Measurements from ENCODE around the gene ITPK1. TPM values are rescaled to one million over a fixed set of nuclear protein-coding genes. Genes with fewer than 3 reads are reported as not detected.

ITPK1 gene
- polyA plus RNA-seq, 1 of the 3 experiments (the other 2 are of a cell fraction) = 23.2 TPM

DNA sequence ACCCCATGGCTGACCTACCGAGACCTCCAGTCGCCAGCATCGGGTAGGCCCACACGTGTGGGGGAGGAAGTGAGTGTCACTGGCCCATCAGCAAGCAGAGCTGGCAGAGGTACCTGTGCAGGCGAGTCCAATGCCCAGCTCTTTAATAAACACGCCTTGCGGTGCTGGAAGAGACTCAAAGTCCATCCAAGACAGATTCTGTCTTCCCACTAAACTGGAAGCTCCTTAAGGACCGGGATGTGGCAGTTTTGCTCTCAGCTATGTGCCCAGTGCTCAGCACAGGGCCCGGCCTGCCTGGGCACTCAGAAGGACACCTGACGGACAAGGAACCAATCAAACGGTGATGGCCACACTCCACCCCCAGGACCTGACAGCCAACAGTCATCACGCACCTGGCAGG is 65.0 kb downstream of the ITPK1 start:
- no peaks in the 10 kb centered on the region for H4K20me1 ChIP-seq (ENCODE audit: insufficient read depth)
- CTCF ChIA-PET = interaction anchor here (1.5 to 1.6 kb wide), 2 partner anchors 62 to 99 kb away, joined by 3 to 8 read pairs; no protein-coding TSS in a partner anchor
- no peak overlapping the region for H3K9ac ChIP-seq
- peaks cover 4 to 43% of the 10 kb centered on the region in 2 experiments; a peak in 2 of 4 replicates for H3K4me1 ChIP-seq (ENCODE audit: control insufficient read depth in 1 of 2, insufficient read depth in 2 of 2, low read depth in 1 of 2, low read length in 1 of 2)
- H3K4me3 ChIP-seq (ENCODE audit: low read depth in 2 of 2, low read length in 1 of 2) = no peak overlapping the region
- POLR2A ChIA-PET = no interaction called here
- DNase-seq = no peak
- no peak overlapping the region for H2AFZ ChIP-seq (ENCODE audit: low read depth)
- H3K79me2 ChIP-seq (ENCODE audit: insufficient read depth) = no peaks in the 10 kb centered on the region
- H3K27me3 ChIP-seq (ENCODE audit: insufficient read depth) = no peaks in the 10 kb centered on the region
- WGBS (ENCODE audit: low lambda C conversion rate) = 89% methylated on average over 11 of the region's 12 CpGs
- H3K9me2 ChIP-seq = no peaks in the 10 kb centered on the region
- H3K36me3 ChIP-seq (replicated peaks in 1 of 2; ENCODE audit: control insufficient read depth in 1 of 2, insufficient read depth in 2 of 2, low read length in 1 of 2) = no peaks in the 10 kb centered on the region
- no peak overlapping the region; a peak in 1 of 4 replicates for H3K27ac ChIP-seq (ENCODE audit: low read depth in 2 of 2, low read length in 1 of 2)
- H3K9me3 ChIP-seq = no peaks in the 10 kb centered on the region
- no peak overlapping the region for H3K4me2 ChIP-seq
- TF ChIP-seq, protein P1, sequence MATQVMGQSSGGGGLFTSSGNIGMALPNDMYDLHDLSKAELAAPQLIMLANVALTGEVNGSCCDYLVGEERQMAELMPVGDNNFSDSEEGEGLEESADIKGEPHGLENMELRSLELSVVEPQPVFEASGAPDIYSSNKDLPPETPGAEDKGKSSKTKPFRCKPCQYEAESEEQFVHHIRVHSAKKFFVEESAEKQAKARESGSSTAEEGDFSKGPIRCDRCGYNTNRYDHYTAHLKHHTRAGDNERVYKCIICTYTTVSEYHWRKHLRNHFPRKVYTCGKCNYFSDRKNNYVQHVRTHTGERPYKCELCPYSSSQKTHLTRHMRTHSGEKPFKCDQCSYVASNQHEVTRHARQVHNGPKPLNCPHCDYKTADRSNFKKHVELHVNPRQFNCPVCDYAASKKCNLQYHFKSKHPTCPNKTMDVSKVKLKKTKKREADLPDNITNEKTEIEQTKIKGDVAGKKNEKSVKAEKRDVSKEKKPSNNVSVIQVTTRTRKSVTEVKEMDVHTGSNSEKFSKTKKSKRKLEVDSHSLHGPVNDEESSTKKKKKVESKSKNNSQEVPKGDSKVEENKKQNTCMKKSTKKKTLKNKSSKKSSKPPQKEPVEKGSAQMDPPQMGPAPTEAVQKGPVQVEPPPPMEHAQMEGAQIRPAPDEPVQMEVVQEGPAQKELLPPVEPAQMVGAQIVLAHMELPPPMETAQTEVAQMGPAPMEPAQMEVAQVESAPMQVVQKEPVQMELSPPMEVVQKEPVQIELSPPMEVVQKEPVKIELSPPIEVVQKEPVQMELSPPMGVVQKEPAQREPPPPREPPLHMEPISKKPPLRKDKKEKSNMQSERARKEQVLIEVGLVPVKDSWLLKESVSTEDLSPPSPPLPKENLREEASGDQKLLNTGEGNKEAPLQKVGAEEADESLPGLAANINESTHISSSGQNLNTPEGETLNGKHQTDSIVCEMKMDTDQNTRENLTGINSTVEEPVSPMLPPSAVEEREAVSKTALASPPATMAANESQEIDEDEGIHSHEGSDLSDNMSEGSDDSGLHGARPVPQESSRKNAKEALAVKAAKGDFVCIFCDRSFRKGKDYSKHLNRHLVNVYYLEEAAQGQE (IDR thresholded peaks at IDR 0.05; ENCODE audit: low read depth, low read length) = no peak
- TF ChIP-seq SMC3 (IDR thresholded peaks at IDR 0.05; ENCODE audit: low read depth, low read length) (no peak), GABPA (IDR thresholded peaks at IDR 0.05; ENCODE audit: low read depth) (no peak), EZH2phosphoT487 (IDR thresholded peaks at IDR 0.05; ENCODE audit: borderline replicate concordance, low read depth) (no peak), FOXJ3 (CRISPR knock-in tag; IDR thresholded peaks at IDR 0.05) (no peak), MEF2A (IDR thresholded peaks at IDR 0.05; ENCODE audit: borderline replicate concordance, low read depth) (no peak), GATA2 (CRISPR knock-in tag; IDR thresholded peaks at IDR 0.05) (no peak), POLR2AphosphoS5 (IDR thresholded peaks at IDR 0.05; ENCODE audit: low read depth, low read length) (no peak), RXRA (IDR thresholded peaks at IDR 0.05; ENCODE audit: borderline replicate concordance, low read depth) (no peak), NFIC (IDR thresholded peaks at IDR 0.05; ENCODE audit: borderline replicate concordance) (no peak), RFX5 (IDR thresholded peaks at IDR 0.05; ENCODE audit: low read length) (no peak)
- TF ChIP-seq, protein P2, sequence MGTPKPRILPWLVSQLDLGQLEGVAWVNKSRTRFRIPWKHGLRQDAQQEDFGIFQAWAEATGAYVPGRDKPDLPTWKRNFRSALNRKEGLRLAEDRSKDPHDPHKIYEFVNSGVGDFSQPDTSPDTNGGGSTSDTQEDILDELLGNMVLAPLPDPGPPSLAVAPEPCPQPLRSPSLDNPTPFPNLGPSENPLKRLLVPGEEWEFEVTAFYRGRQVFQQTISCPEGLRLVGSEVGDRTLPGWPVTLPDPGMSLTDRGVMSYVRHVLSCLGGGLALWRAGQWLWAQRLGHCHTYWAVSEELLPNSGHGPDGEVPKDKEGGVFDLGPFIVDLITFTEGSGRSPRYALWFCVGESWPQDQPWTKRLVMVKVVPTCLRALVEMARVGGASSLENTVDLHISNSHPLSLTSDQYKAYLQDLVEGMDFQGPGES (IDR thresholded peaks at IDR 0.05; ENCODE audit: low read depth, low read length) = no peak
- no peaks in the 10 kb centered on the region for H3F3A ChIP-seq (replicated peaks; ENCODE audit: insufficient read depth)

- no peaks in the 10 kb centered on the region for H3F3A ChIP-seq (replicated peaks; ENCODE audit: insufficient read depth)
- DNase-seq = no peak
- no peaks in the 10 kb centered on the region for H3K36me3 ChIP-seq (replicated peaks in 1 of 2; ENCODE audit: control insufficient read depth in 1 of 2, insufficient read depth in 2 of 2, low read length in 1 of 2)
- no peaks in the 10 kb centered on the region for H3K9me3 ChIP-seq
- CTCF ChIA-PET = interaction anchor here (0.6 to 1.6 kb wide), 3 partner anchors 11 to 98 kb away, joined by 3 to 8 read pairs (median 3); no protein-coding TSS in a partner anchor
- peaks cover 4 to 51% of the 10 kb centered on the region in 2 experiments; a peak in 2 of 4 replicates for H3K4me1 ChIP-seq (ENCODE audit: control insufficient read depth in 1 of 2, insufficient read depth in 2 of 2, low read depth in 1 of 2, low read length in 1 of 2)
- no peaks in the 10 kb centered on the region for H4K20me1 ChIP-seq (ENCODE audit: insufficient read depth)
- no peak overlapping the region; a peak in 1 of 4 replicates for H3K27ac ChIP-seq (ENCODE audit: low read depth in 2 of 2, low read length in 1 of 2)
- no peak overlapping the region for H3K9ac ChIP-seq
- no peaks in the 10 kb centered on the region for H3K79me2 ChIP-seq (ENCODE audit: insufficient read depth)
- H2AFZ ChIP-seq (ENCODE audit: low read depth) = no peak overlapping the region
- POLR2A ChIA-PET = no interaction called here
- H3K9me2 ChIP-seq = no peaks in the 10 kb centered on the region
- 82% methylated on average over 4 of the region's 12 CpGs for WGBS (ENCODE audit: low lambda C conversion rate)
- no peak overlapping the region for H3K4me3 ChIP-seq (ENCODE audit: low read depth in 2 of 2, low read length in 1 of 2)
- no peaks in the 10 kb centered on the region for H3K27me3 ChIP-seq (ENCODE audit: insufficient read depth)
- no peak overlapping the region for H3K4me2 ChIP-seq
- TF ChIP-seq USF1 (IDR thresholded peaks at IDR 0.05; ENCODE audit: borderline replicate concordance, low read depth) (no peak), FOXM1 (IDR thresholded peaks at IDR 0.05; ENCODE audit: low read depth) (no peak), MXI1 (IDR thresholded peaks at IDR 0.05; ENCODE audit: low read depth, low read length) (no peak), RFX5 (IDR thresholded peaks at IDR 0.05; ENCODE audit: low read length) (no peak), ZBTB33 (IDR thresholded peaks at IDR 0.05; ENCODE audit: borderline replicate concordance, low read depth) (no peak), NRF1 (IDR thresholded peaks at IDR 0.05; ENCODE audit: low read depth, low read length) (no peak), USF2 (IDR thresholded peaks at IDR 0.05; ENCODE audit: borderline replicate concordance, low read depth, low read length) (no peak)
These were observed 65.8 kb downstream of the ITPK1 start for GRCh38 chr14:93049867-93050331.

Data from SK-N-SH (cell line).